ENCODE data around the gene MMP13. TPM values are rescaled to one million over a fixed set of nuclear protein-coding genes. Genes with fewer than 3 reads are reported as not detected.
"Not testable (repeated sequence)": the region's sequence is repeated elsewhere in the genome, so short reads cannot be mapped to it uniquely, and the experiment has no call there.

MMP13 gene
- total RNA-seq, 1 donor from 2014 or later = not detected

DNA sequence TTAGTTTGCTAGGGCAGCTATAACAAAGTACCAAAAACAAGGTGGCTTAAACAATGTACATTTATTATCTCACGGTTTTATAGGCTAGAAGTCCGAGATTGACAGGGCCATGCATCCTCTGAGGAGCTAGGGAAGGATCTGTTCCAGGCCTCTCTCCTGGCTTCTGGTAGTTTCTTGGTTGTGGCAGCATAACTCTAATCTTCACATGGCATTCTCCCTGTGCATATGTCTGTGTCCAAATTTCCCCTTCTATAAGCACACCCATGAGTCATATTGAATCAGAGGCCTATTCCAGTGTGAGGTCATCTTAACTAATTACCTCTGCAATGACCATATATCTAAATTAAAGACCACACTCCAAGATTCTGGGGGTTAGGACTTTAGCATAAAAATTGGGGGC, 31.3 kb upstream of the MMP13 start:
- no peak for DNase-seq (ENCODE audit: low spot score in 2 of 2, unreplicated experiment in 2 of 2)
- H3K4me1 Mint-ChIP-seq = peaks cover 3% of the 10 kb centered on the region
- no peak overlapping the region for H3K27ac Mint-ChIP-seq
- H3K4me3 Mint-ChIP-seq = no peak overlapping the region
- H3K36me3 Mint-ChIP-seq = no peaks in the 10 kb centered on the region
- no peaks in the 10 kb centered on the region for H3K9me3 Mint-ChIP-seq
- no peaks in the 10 kb centered on the region for H3K27me3 Mint-ChIP-seq (ENCODE audit: low read depth)
- TF ChIP-seq, protein P1, sequence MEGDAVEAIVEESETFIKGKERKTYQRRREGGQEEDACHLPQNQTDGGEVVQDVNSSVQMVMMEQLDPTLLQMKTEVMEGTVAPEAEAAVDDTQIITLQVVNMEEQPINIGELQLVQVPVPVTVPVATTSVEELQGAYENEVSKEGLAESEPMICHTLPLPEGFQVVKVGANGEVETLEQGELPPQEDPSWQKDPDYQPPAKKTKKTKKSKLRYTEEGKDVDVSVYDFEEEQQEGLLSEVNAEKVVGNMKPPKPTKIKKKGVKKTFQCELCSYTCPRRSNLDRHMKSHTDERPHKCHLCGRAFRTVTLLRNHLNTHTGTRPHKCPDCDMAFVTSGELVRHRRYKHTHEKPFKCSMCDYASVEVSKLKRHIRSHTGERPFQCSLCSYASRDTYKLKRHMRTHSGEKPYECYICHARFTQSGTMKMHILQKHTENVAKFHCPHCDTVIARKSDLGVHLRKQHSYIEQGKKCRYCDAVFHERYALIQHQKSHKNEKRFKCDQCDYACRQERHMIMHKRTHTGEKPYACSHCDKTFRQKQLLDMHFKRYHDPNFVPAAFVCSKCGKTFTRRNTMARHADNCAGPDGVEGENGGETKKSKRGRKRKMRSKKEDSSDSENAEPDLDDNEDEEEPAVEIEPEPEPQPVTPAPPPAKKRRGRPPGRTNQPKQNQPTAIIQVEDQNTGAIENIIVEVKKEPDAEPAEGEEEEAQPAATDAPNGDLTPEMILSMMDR (IDR thresholded peaks at IDR 0.05; ENCODE audit: unreplicated experiment) = no peak

DNA sequence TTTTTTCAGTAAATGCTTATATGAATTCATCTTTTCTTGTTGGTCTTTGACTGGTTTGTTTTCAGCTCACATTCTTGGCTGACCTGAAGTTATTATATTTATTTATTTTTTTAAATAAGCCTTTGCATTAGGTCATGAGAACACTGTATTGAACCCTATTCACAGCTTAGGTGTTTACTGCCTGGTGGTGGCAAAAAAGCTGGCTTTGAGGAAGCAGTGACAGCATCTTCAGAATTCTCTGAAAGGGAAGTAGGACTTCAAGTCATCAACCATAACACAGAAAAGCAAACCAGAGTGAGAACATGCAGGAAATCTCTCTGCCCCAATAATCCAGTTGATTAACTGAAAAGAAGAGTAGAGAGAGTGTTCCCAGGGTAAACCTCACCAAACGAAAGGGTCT, 30.3 kb upstream of the MMP13 start:
- no peaks in the 10 kb centered on the region for H3K9me3 Mint-ChIP-seq
- H3K27ac Mint-ChIP-seq = no peak overlapping the region

DNA sequence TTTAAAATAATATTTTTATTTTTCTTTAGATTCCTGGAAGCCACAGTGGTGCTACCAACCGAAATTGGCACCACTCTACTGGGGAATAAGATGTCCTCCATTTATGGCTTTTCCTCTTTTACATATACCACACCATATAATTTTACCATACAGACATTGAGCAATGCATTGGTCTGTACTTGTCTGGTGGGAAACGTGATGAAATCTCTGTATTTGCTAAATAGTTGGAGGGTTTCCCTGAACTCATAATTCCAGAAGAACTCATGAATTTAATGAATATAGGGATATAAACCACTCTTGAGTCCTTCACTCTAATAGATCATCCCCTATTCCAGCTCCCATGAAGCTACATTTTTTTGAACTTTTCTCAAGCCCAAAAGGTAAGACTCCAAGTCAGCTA, 28.0 kb upstream of the MMP13 start:
- TF ChIP-seq, protein P1 (IDR thresholded peaks at IDR 0.05; ENCODE audit: unreplicated experiment) = no peak
- no peaks in the 10 kb centered on the region for H3K27me3 Mint-ChIP-seq (ENCODE audit: low read depth)
- no peak overlapping the region for H3K4me3 Mint-ChIP-seq
- peaks cover 14% of the 10 kb centered on the region for H3K9me3 Mint-ChIP-seq
- no peaks in the 10 kb centered on the region for H3K36me3 Mint-ChIP-seq
- no peak for DNase-seq (ENCODE audit: low spot score in 2 of 2, unreplicated experiment in 2 of 2)
- H3K4me1 Mint-ChIP-seq = no peaks in the 10 kb centered on the region
- H3K27ac Mint-ChIP-seq = no peak overlapping the region

More for the DNA sequence above, 30.3 kb upstream of the MMP13 start:
- DNase-seq (ENCODE audit: low spot score in 2 of 2, unreplicated experiment in 2 of 2) = no peak
- TF ChIP-seq, protein P1 (IDR thresholded peaks at IDR 0.05; ENCODE audit: unreplicated experiment) = no peak
- H3K27me3 Mint-ChIP-seq (ENCODE audit: low read depth) = no peaks in the 10 kb centered on the region
- H3K4me1 Mint-ChIP-seq = no peaks in the 10 kb centered on the region
- no peak overlapping the region for H3K4me3 Mint-ChIP-seq
- H3K36me3 Mint-ChIP-seq = no peaks in the 10 kb centered on the region

DNA sequence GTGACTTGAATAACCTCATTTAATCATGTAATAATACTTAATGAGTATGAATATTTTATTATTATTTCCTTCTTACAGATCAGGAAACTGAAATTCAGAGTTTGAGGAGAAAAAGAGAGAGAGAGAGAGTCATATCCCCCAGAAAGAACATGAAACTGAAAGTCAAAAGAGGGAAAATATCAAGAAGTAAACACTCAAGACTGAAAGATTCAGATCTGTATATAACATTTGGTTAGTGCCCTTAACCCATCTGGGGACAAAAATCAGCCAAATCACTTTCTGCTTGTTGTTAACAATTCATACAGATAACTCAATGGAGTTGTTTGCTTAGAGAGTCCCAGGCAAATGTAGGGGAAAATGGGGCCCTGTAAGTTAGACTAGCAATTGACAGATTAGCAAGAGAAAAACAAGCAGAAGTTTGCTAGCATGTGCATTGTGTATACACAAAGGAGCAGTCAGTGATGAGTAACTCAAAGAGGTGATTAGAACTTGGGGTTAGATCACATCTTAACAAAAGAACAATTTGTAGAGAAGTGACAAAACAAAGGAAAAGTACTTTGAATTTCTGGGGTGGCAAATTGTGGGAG, 25.9 kb upstream of the MMP13 start:
- H3K4me1 Mint-ChIP-seq = no peaks in the 10 kb centered on the region
- H3K27me3 Mint-ChIP-seq (ENCODE audit: low read depth) = no peaks in the 10 kb centered on the region
- no peak for DNase-seq (ENCODE audit: low spot score in 2 of 2, unreplicated experiment in 2 of 2)
- H3K36me3 Mint-ChIP-seq = no peaks in the 10 kb centered on the region
- TF ChIP-seq, protein P1 (IDR thresholded peaks at IDR 0.05; ENCODE audit: unreplicated experiment) = no peak
- H3K4me3 Mint-ChIP-seq = no peak overlapping the region
- H3K9me3 Mint-ChIP-seq = peaks cover 14% of the 10 kb centered on the region
- H3K27ac Mint-ChIP-seq = no peak overlapping the region

DNA sequence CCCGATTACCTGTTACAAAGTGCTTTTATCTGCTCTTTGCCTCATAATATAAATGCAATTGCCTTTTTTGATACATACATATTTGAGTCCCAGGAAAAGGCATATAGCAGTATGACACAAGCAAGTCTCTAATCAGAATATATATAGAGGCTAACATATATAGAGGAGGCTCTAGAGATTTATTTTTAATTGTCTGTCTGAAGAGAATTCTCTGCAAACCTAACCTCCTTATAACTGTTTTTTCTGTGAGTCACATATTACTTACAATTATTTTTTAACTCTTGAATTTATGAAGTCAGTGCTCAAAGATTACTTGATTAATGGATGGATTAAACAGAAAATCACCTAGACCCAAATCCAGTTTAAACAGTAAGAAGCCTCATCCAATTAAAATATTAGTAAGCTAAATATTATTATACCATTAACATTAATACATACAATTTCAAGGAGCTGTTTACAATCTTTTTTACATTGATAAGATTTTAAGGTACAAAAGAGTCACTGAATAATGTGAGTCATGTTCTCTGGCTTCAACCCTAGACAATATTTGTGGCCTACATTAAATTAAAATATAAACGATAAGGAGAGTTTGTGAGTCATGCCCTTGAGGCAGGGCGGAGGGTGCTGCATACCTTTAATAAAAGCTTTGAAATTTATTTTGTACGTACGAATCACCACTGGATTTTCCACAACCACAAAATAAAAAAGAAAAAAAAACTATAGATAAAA, 19.2 kb upstream of the MMP13 start:
- TF ChIP-seq, protein P1 (IDR thresholded peaks at IDR 0.05; ENCODE audit: unreplicated experiment) = no peak
- Mint-ChIP-seq H3K4me1 (peaks cover 2% of the 10 kb centered on the region), H3K9me3 (peaks cover 9% of the 10 kb centered on the region), H3K4me3 (no peak overlapping the region), H3K27me3 (ENCODE audit: low read depth) (no peaks in the 10 kb centered on the region), H3K27ac (no peak overlapping the region), H3K36me3 (no peaks in the 10 kb centered on the region)
- DNase-seq (ENCODE audit: low spot score in 2 of 2, unreplicated experiment in 2 of 2) = no peak

DNA sequence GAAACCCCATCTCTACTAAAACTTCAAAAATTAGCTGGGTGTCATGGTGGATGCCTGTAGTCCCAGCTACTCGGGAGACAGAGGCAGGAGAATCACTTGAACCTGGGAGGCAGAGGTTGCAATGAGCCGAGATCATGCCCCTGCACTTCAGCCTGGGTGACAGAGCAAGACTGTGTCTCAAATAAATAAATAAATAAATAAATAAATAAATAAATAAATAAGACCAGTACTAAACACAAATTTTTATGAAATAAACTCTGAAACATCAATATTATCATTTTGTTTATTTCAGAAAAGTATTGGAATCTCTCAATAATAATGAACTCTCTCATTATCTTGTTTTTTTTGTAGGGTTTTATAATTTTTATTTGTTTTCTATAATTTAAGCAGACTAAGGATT, 18.2 kb upstream of the MMP13 start:
- H3K9me3 Mint-ChIP-seq; H3K27me3 Mint-ChIP-seq (ENCODE audit: low read depth); H3K4me3 Mint-ChIP-seq; H3K4me1 Mint-ChIP-seq; DNase-seq (ENCODE audit: low spot score in 2 of 2, unreplicated experiment in 2 of 2); H3K27ac Mint-ChIP-seq; H3K36me3 Mint-ChIP-seq: not testable (repeated sequence)
